ENCODE measurements around the gene ASCC1.
"Not testable (repeated sequence)": the region's sequence is repeated elsewhere in the genome, so short reads cannot be mapped to it uniquely, and the experiment has no call there.

Gene ASCC1

GRCh38 chr10:72211381-72211780 lies 4.7 kb downstream of the ASCC1 start:
- not testable (repeated sequence) for H3K27me3 ChIP-seq (ENCODE audit: control insufficient read depth, insufficient read depth, low read length)

GRCh38 chr10:72208526-72208925 lies 7.5 kb downstream of the ASCC1 start:
- H3K4me1 ChIP-seq (ENCODE audit: control insufficient read depth, insufficient read depth, low read length); H3K27me3 ChIP-seq (ENCODE audit: control insufficient read depth, insufficient read depth, low read length); H3K9me3 ChIP-seq (ENCODE audit: control insufficient read depth, insufficient read depth, low read length); H3K9ac ChIP-seq (ENCODE audit: low read depth, low read length); H3K4me3 ChIP-seq (ENCODE audit: low read depth, low read length); H3K36me3 ChIP-seq (ENCODE audit: control insufficient read depth, insufficient read depth, low read length): not testable (repeated sequence)

More at GRCh38 chr10:72211381-72211780, 4.7 kb downstream of the ASCC1 start:
- not testable (repeated sequence) for H3K4me1 ChIP-seq (ENCODE audit: control insufficient read depth, insufficient read depth, low read length); H3K9ac ChIP-seq (ENCODE audit: low read depth, low read length); H3K9me3 ChIP-seq (ENCODE audit: control insufficient read depth, insufficient read depth, low read length); H3K4me3 ChIP-seq (ENCODE audit: low read depth, low read length); H3K36me3 ChIP-seq (ENCODE audit: control insufficient read depth, insufficient read depth, low read length)

GRCh38 chr10:72206511-72207229 lies 9.4 kb downstream of the ASCC1 start:
- Histone ChIP-seq H3K27me3 (ENCODE audit: control insufficient read depth, insufficient read depth, low read length) (no peaks in the 10 kb centered on the region), H3K9ac (ENCODE audit: low read depth, low read length) (no peak overlapping the region), H3K4me1 (ENCODE audit: control insufficient read depth, insufficient read depth, low read length) (no peaks in the 10 kb centered on the region), H3K36me3 (ENCODE audit: control insufficient read depth, insufficient read depth, low read length) (peaks cover under 1% of the 10 kb centered on the region), H3K4me3 (ENCODE audit: low read depth, low read length) (no peak overlapping the region), H3K9me3 (ENCODE audit: control insufficient read depth, insufficient read depth, low read length) (no peaks in the 10 kb centered on the region)

GRCh38 chr10:72204724-72205123 lies 11.4 kb downstream of the ASCC1 start:
- Histone ChIP-seq H3K36me3 (ENCODE audit: control insufficient read depth, insufficient read depth, low read length) (peaks cover 3% of the 10 kb centered on the region), H3K9me3 (ENCODE audit: control insufficient read depth, insufficient read depth, low read length) (no peaks in the 10 kb centered on the region)

GRCh38 chr10:72204296-72204695 lies 11.8 kb downstream of the ASCC1 start:
- no peaks in the 10 kb centered on the region for H3K4me1 ChIP-seq (ENCODE audit: control insufficient read depth, insufficient read depth, low read length)
- no peaks in the 10 kb centered on the region for H3K27me3 ChIP-seq (ENCODE audit: control insufficient read depth, insufficient read depth, low read length)
- no peak overlapping the region for H3K4me3 ChIP-seq (ENCODE audit: low read depth, low read length)
- no peaks in the 10 kb centered on the region for H3K9me3 ChIP-seq (ENCODE audit: control insufficient read depth, insufficient read depth, low read length)
- no peak overlapping the region for H3K9ac ChIP-seq (ENCODE audit: low read depth, low read length)
- H3K36me3 ChIP-seq (ENCODE audit: control insufficient read depth, insufficient read depth, low read length) = peaks cover 3% of the 10 kb centered on the region

More at GRCh38 chr10:72204724-72205123, 11.4 kb downstream of the ASCC1 start:
- H3K4me3 ChIP-seq (ENCODE audit: low read depth, low read length) = no peak overlapping the region
- no peak overlapping the region for H3K9ac ChIP-seq (ENCODE audit: low read depth, low read length)
- no peaks in the 10 kb centered on the region for H3K4me1 ChIP-seq (ENCODE audit: control insufficient read depth, insufficient read depth, low read length)
- no peaks in the 10 kb centered on the region for H3K27me3 ChIP-seq (ENCODE audit: control insufficient read depth, insufficient read depth, low read length)

- no peak overlapping the region for H3K4me3 ChIP-seq (ENCODE audit: low read depth, low read length)
- H3K4me1 ChIP-seq (ENCODE audit: control insufficient read depth, insufficient read depth, low read length) = no peaks in the 10 kb centered on the region
- H3K9me3 ChIP-seq (ENCODE audit: control insufficient read depth, insufficient read depth, low read length) = no peaks in the 10 kb centered on the region
- H3K36me3 ChIP-seq (ENCODE audit: control insufficient read depth, insufficient read depth, low read length) = peaks cover 3% of the 10 kb centered on the region
- no peaks in the 10 kb centered on the region for H3K27me3 ChIP-seq (ENCODE audit: control insufficient read depth, insufficient read depth, low read length)
- no peak overlapping the region for H3K9ac ChIP-seq (ENCODE audit: low read depth, low read length)
Observed at GRCh38 chr10:72201293-72201692, 14.8 kb downstream of the ASCC1 start.

- no peaks in the 10 kb centered on the region for H3K9me3 ChIP-seq (ENCODE audit: control insufficient read depth, insufficient read depth, low read length)
- peaks cover 3% of the 10 kb centered on the region for H3K36me3 ChIP-seq (ENCODE audit: control insufficient read depth, insufficient read depth, low read length)
- H3K4me1 ChIP-seq (ENCODE audit: control insufficient read depth, insufficient read depth, low read length) = no peaks in the 10 kb centered on the region
- H3K4me3 ChIP-seq (ENCODE audit: low read depth, low read length) = no peak overlapping the region
- H3K9ac ChIP-seq (ENCODE audit: low read depth, low read length) = no peak overlapping the region
- H3K27me3 ChIP-seq (ENCODE audit: control insufficient read depth, insufficient read depth, low read length) = no peaks in the 10 kb centered on the region
Observed at GRCh38 chr10:72200883-72201282, 15.2 kb downstream of the ASCC1 start.

- Histone ChIP-seq H3K4me3 (ENCODE audit: low read depth, low read length) (no peak overlapping the region), H3K9me3 (ENCODE audit: control insufficient read depth, insufficient read depth, low read length) (no peaks in the 10 kb centered on the region), H3K4me1 (ENCODE audit: control insufficient read depth, insufficient read depth, low read length) (no peaks in the 10 kb centered on the region), H3K9ac (ENCODE audit: low read depth, low read length) (no peak overlapping the region), H3K27me3 (ENCODE audit: control insufficient read depth, insufficient read depth, low read length) (no peaks in the 10 kb centered on the region), H3K36me3 (ENCODE audit: control insufficient read depth, insufficient read depth, low read length) (no peaks in the 10 kb centered on the region)
Observed at GRCh38 chr10:72194949-72195348, 21.1 kb downstream of the ASCC1 start.

- H3K9me3 ChIP-seq (ENCODE audit: control insufficient read depth, insufficient read depth, low read length) = no peaks in the 10 kb centered on the region
- no peaks in the 10 kb centered on the region for H3K27me3 ChIP-seq (ENCODE audit: control insufficient read depth, insufficient read depth, low read length)
- H3K36me3 ChIP-seq (ENCODE audit: control insufficient read depth, insufficient read depth, low read length) = peaks cover 3% of the 10 kb centered on the region
- H3K4me3 ChIP-seq (ENCODE audit: low read depth, low read length) = no peak overlapping the region
- H3K9ac ChIP-seq (ENCODE audit: low read depth, low read length) = no peak overlapping the region
- H3K4me1 ChIP-seq (ENCODE audit: control insufficient read depth, insufficient read depth, low read length) = no peaks in the 10 kb centered on the region
Observed at GRCh38 chr10:72186982-72187330, 29.1 kb downstream of the ASCC1 start.

- Histone ChIP-seq H3K4me1 (ENCODE audit: control insufficient read depth, insufficient read depth, low read length) (no peaks in the 10 kb centered on the region), H3K27me3 (ENCODE audit: control insufficient read depth, insufficient read depth, low read length) (no peaks in the 10 kb centered on the region), H3K9ac (ENCODE audit: low read depth, low read length) (no peak overlapping the region), H3K36me3 (ENCODE audit: control insufficient read depth, insufficient read depth, low read length) (peaks cover 3% of the 10 kb centered on the region), H3K4me3 (ENCODE audit: low read depth, low read length) (no peak overlapping the region), H3K9me3 (ENCODE audit: control insufficient read depth, insufficient read depth, low read length) (no peaks in the 10 kb centered on the region)
Observed at GRCh38 chr10:72186258-72186981, 29.7 kb downstream of the ASCC1 start.

- Histone ChIP-seq H3K36me3 (ENCODE audit: control insufficient read depth, insufficient read depth, low read length) (peaks cover 3% of the 10 kb centered on the region), H3K4me3 (ENCODE audit: low read depth, low read length) (no peak overlapping the region), H3K9me3 (ENCODE audit: control insufficient read depth, insufficient read depth, low read length) (no peaks in the 10 kb centered on the region), H3K27me3 (ENCODE audit: control insufficient read depth, insufficient read depth, low read length) (no peaks in the 10 kb centered on the region), H3K9ac (ENCODE audit: low read depth, low read length) (no peak overlapping the region), H3K4me1 (ENCODE audit: control insufficient read depth, insufficient read depth, low read length) (no peaks in the 10 kb centered on the region)
Observed at GRCh38 chr10:72184156-72184555, 31.9 kb downstream of the ASCC1 start.

GRCh38 chr10:72177454-72177853 lies 38.6 kb downstream of the ASCC1 start:
- Histone ChIP-seq H3K36me3 (ENCODE audit: control insufficient read depth, insufficient read depth, low read length) (no peaks in the 10 kb centered on the region), H3K9ac (ENCODE audit: low read depth, low read length) (no peak overlapping the region), H3K4me3 (ENCODE audit: low read depth, low read length) (no peak overlapping the region), H3K27me3 (ENCODE audit: control insufficient read depth, insufficient read depth, low read length) (no peaks in the 10 kb centered on the region), H3K9me3 (ENCODE audit: control insufficient read depth, insufficient read depth, low read length) (no peaks in the 10 kb centered on the region), H3K4me1 (ENCODE audit: control insufficient read depth, insufficient read depth, low read length) (no peaks in the 10 kb centered on the region)

Data from iPS-15b (cell line).